Loucy (cell line): ENCODE data around the gene OVOL1.

Experiments
- H2AFZ ChIP-seq: fragments of 200-600 bp; sonication (generic); 2 replicates; pipeline ENCODE4 v1.6.0; 2016; ENCODE audit warnings: antibody characterized with exemption, mild to moderate bottlenecking, low read length, moderate library complexity
- H3F3A ChIP-seq: fragments of 200-600 bp; 2 replicates; pipeline ENCODE4 v1.6.0; 2016; ENCODE audit warnings: antibody characterized with exemption, low read depth, mild to moderate bottlenecking
- H3K27me3 ChIP-seq: fragments of 200-600 bp; sonication (generic); 2 replicates; pipeline ENCODE4 v1.6.1; 2014; ENCODE audit warnings: low read length, mild to moderate bottlenecking; ENCODE audit not compliant: insufficient read depth, poor library complexity, severe bottlenecking
- H3K36me3 ChIP-seq: fragments of 200-600 bp; sonication (generic); 2 replicates; pipeline ENCODE4 v1.6.1; 2016; ENCODE audit warnings: low read length; ENCODE audit not compliant: insufficient read depth
- H3K4me1 ChIP-seq: fragments of 200-600 bp; sonication (generic); 2 replicates; pipeline ENCODE4 v1.5.1; 2014; ENCODE audit warnings: low read length, mild to moderate bottlenecking; ENCODE audit not compliant: insufficient read depth, poor library complexity, severe bottlenecking
- H3K4me2 ChIP-seq: fragments of 200-600 bp; sonication (generic); 2 replicates; pipeline ENCODE4 v1.6.0; 2014; ENCODE audit warnings: antibody characterized with exemption, low read length, low read depth, mild to moderate bottlenecking; ENCODE audit not compliant: poor library complexity, severe bottlenecking
- H3K4me3 ChIP-seq: fragments of 200-600 bp; sonication (generic); 2 replicates; pipeline ENCODE4 v1.5.1; 2014; ENCODE audit warnings: low read length, mild to moderate bottlenecking, mixed read lengths; ENCODE audit not compliant: poor library complexity, severe bottlenecking
- H3K79me2 ChIP-seq: fragments of 200-600 bp; sonication (generic); 2 replicates; pipeline ENCODE4 v1.6.1; 2014; ENCODE audit warnings: low read length; ENCODE audit not compliant: insufficient read depth
- H3K9ac ChIP-seq: fragments of 200-600 bp; sonication (generic); 2 replicates; pipeline ENCODE4 v1.6.0; 2014; ENCODE audit warnings: mild to moderate bottlenecking, low read depth, low read length, moderate library complexity; ENCODE audit not compliant: poor library complexity, severe bottlenecking
- H3K9me2 ChIP-seq: fragments of 200-600 bp; sonication (generic); replicated peaks from 2 replicates; pipeline ENCODE4 v1.6.1; 2016; ENCODE audit warnings: low read depth, low read length, mixed read lengths
- H3K9me3 ChIP-seq: fragments of 200-600 bp; sonication (generic); 2 replicates; pipeline ENCODE4 v1.6.1; 2014; ENCODE audit warnings: mild to moderate bottlenecking, antibody characterized with exemption, low read length, low read depth; ENCODE audit not compliant: insufficient read depth
- H4K20me1 ChIP-seq: fragments of 200-600 bp; sonication (generic); 2 replicates; pipeline ENCODE4 v1.6.0; 2014; ENCODE audit warnings: antibody characterized with exemption, low read length, mild to moderate bottlenecking; ENCODE audit not compliant: insufficient read depth, poor library complexity, severe bottlenecking
- EZH2phosphoT487 ChIP-seq: fragments of 200-600 bp; IDR thresholded peaks from 2 replicates; pipeline ENCODE4 v1.6.1; 2018; ENCODE audit warnings: antibody characterized with exemption, mild to moderate bottlenecking, moderate library complexity, borderline replicate concordance
- TF ChIP-seq, protein P1 (sequence below): fragments of 200-600 bp; sonication (generic); conservative IDR thresholded peaks from 2 replicates; pipeline ENCODE4 v1.5.1; 2014; ENCODE audit warnings: mild to moderate bottlenecking, antibody characterized with exemption, low read length

The OVOL1 gene

DNA sequence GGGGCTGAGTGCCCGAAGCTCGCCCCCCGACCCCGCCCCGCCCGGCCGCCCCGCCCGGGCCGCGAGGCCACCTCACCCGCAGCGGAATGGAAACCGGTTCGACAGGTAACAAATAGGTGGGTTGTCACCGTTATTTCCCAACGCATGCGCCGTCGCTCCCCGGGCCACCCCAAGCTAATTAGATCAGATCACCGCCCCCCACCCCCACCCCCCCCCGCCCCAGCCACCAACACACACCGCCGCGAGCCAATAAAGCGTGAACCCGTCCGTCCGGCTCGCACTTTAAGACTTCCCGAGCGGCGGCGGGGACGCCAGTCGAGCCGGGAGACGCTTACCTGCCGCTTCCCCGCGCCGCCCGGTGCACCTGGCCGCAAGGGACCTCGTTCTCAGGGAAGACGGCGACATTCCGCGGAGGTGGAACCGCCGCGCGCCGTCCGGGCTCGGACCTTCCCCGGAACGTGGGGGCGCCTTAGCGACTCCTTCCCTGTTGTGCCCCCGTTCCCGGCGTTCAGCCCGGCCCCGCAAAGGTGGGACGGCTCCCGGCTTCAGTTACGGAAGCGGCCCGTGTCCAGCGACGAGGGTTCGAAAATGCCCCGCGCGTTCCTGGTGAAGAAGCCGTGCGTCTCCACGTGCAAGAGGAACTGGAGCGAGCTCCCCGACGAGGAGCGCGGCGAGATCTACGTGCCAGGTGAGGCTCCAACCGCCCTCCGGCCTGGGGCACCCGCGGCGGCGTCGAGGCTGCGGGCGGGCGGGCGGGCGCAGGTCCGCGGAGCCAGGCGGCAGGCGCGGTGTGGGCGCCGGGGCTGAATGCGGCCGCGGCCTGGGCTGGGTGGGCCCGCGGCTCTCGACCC lies at the start of gene OVOL1:
Gene OVOL1 (plus strand): TSS at position 278 of the 851 bp plus-strand sequence. CDS start 311 bp downstream, at position 589.
- Histone ChIP-seq H3K36me3 (no peaks in the 10 kb centered on the region), H3K79me2 (no peaks in the 10 kb centered on the region), H3K4me1 (peaks cover 15% of the 10 kb centered on the region), H2AFZ (no peak within 1 kb of the TSS), H3K9ac (no peak within 1 kb of the TSS), H4K20me1 (no peaks in the 10 kb centered on the region), H3K9me3 (no peaks in the 10 kb centered on the region), H3K9me2 (no peaks in the 10 kb centered on the region), H3K27me3 (no peaks in the 10 kb centered on the region), H3K4me3 (no peak within 1 kb of the TSS), H3F3A (no peaks in the 10 kb centered on the region), H3K4me2 (no peak within 1 kb of the TSS)
- no peak for TF ChIP-seq EZH2phosphoT487
- TF ChIP-seq, protein P1, sequence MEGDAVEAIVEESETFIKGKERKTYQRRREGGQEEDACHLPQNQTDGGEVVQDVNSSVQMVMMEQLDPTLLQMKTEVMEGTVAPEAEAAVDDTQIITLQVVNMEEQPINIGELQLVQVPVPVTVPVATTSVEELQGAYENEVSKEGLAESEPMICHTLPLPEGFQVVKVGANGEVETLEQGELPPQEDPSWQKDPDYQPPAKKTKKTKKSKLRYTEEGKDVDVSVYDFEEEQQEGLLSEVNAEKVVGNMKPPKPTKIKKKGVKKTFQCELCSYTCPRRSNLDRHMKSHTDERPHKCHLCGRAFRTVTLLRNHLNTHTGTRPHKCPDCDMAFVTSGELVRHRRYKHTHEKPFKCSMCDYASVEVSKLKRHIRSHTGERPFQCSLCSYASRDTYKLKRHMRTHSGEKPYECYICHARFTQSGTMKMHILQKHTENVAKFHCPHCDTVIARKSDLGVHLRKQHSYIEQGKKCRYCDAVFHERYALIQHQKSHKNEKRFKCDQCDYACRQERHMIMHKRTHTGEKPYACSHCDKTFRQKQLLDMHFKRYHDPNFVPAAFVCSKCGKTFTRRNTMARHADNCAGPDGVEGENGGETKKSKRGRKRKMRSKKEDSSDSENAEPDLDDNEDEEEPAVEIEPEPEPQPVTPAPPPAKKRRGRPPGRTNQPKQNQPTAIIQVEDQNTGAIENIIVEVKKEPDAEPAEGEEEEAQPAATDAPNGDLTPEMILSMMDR: no peak

DNA sequence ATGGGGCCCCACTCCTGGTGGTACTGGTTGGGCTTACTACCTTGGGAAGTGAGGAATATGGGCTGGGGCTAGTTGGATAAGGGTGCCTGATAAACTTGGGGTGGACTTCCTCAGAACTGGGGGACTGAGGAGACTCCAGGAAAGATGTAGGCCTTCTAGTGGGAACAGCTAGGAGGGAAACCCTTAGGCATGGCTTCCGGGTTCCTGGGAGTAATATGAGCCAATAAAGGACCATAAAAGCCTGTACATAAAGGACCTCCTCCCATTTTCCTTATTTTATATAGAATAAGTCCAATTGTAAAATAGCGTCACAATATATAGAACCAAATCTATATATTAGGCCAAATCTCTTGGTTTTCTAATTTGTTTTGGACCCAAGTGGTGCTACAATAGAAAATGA lies 47.8 kb upstream of the OVOL1 start:
- H3F3A ChIP-seq: no peaks in the 10 kb centered on the region
- H3K27me3 ChIP-seq: no peaks in the 10 kb centered on the region
- H3K4me2 ChIP-seq: no peak overlapping the region
- peaks cover 2% of the 10 kb centered on the region for H3K9me3 ChIP-seq
- no peaks in the 10 kb centered on the region for H3K36me3 ChIP-seq
- no peaks in the 10 kb centered on the region for H4K20me1 ChIP-seq
- H2AFZ ChIP-seq: no peak overlapping the region
- no peak overlapping the region for H3K9ac ChIP-seq
- H3K4me3 ChIP-seq: no peak overlapping the region
- no peaks in the 10 kb centered on the region for H3K9me2 ChIP-seq
- no peaks in the 10 kb centered on the region for H3K79me2 ChIP-seq
- no peaks in the 10 kb centered on the region for H3K4me1 ChIP-seq
- no peak for TF ChIP-seq EZH2phosphoT487
- TF ChIP-seq, protein P1: no peak

DNA sequence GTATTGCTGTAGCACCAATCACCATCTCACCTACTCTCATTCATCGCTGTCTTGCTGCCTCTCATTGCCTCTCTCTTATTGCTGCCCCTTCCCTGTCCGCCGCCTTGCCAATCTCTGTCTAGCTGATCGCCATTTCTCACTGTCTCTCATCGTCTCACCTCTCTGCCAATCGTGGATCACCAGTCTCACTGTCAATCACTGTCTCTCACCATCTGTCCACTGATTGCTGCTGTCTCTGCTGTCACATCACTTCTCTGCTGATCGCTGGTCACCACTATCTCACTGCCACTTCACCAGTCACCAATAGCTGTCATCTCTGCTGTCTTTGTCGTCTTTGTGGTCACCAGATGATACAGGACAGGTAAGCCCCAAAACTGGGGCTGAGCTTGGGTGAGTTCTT lies 45.7 kb upstream of the OVOL1 start:
- Histone ChIP-seq H3K4me1 (no peaks in the 10 kb centered on the region), H2AFZ (no peak overlapping the region), H3F3A (no peaks in the 10 kb centered on the region), H3K79me2 (no peaks in the 10 kb centered on the region), H4K20me1 (no peaks in the 10 kb centered on the region), H3K36me3 (no peaks in the 10 kb centered on the region), H3K4me3 (no peak overlapping the region), H3K9ac (no peak overlapping the region), H3K9me3 (no peaks in the 10 kb centered on the region; the same call in none of the 2 replicates), H3K4me2 (no peak overlapping the region), H3K9me2 (no peaks in the 10 kb centered on the region), H3K27me3 (no peaks in the 10 kb centered on the region)
- TF ChIP-seq EZH2phosphoT487: no peak
- TF ChIP-seq, protein P1: no peak
